Amniotic stem cell (primary cell): ENCODE results near the gene AGAP1.
"Not testable (repeated sequence)": the region's sequence is repeated elsewhere in the genome, so short reads cannot be mapped to it uniquely, and the experiment has no call there.

Source experiments
- DNase-seq: peaks from one replicate; lab custom pipeline; 2025; lab: John Stamatoyannopoulos, UW

The AGAP1 gene

DNA sequence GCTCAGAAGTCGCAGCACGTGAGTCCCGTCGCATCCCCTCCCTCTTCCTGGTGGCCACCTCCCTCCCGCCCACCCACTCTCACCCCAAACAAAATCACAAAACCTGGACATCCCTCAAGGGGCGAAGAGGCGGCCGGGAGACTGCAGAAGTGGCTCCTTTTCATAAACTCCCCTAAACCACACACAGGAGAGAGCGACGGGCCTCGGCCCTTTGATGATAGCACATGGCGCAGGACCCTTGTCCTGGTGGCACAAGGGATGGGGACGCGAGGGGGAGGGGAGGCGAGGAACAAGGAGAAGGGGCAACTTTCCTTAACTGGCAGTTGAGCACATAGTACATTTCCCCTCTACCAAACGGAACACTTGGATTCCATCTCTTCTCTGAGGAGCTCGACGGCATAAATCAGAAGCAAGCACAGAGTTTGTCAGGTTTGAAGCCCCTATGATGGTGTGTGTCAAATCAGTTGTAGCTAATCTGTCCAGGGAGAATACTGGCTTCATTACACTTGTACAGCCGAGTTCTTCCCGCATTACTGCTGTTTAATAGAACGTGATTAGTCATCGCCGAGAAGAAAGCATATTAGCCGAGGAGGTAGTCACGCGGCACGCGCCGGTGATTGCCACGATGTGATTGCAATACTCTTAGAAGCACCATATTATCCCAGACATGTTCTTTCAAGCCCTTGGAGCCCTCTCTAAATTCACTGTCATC lies 630.5 kb downstream of the AGAP1 start:
- no peak for DNase-seq

DNA sequence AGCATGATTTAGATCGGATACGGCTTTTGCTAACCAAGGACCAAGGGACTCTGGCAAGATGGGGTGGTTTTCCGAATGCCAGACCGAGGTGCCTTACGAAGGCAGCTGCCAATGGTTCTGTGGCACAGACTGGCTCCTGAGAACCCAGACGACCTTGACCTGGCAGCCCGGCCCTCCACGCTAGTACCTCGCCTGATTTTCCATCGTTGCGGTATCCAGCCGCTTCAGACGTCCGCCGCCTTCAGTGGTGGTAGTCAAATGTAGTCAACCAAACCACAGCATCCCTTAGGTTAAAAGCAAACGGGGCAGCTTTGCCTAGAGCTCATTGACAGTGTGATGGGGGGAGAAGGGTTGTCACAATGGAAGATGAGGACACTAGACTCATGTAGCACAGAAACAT lies 631.7 kb downstream of the AGAP1 start:
- no peak for DNase-seq

DNA sequence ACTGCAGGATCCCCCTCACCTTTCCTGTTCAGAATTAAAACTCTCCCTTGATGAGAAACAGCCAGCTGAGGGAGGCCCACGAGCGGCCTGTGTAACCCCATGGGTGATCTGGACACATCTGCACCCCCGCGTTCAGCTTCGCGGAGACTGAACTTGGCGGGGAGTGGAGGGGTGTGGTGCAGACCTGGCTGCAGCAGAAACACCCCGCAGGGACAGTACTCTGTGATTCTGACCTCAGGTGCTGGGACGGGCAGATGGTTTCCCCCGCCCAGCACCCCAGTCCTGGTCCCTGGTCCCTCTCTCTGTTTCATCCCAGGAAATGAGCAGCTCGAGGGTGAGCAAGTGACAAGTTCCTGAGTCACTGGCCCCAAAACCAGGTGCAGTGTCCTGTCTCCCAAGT lies 633.2 kb downstream of the AGAP1 start:
- DNase-seq = no peak

DNA sequence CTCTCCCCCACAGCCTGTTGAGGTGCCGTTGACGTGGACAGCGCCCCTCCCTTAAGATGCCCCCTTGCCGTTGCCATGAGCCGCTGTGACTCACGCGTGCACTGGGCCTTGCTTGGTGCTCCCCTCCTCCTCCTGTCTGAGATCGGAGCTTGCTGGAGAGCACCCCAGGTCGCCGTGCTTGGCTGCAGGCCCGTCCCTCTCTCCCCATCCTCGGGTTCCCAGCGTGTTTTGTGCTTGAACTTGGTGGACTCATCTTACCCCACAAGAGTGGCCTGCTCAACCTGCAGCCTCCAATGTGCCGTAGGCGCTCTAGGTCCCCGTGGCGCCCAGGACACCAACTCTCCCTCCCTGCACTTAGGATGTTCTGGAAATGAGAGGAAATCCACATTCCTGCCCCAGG lies 634.5 kb downstream of the AGAP1 start:
- DNase-seq = no peak

DNA sequence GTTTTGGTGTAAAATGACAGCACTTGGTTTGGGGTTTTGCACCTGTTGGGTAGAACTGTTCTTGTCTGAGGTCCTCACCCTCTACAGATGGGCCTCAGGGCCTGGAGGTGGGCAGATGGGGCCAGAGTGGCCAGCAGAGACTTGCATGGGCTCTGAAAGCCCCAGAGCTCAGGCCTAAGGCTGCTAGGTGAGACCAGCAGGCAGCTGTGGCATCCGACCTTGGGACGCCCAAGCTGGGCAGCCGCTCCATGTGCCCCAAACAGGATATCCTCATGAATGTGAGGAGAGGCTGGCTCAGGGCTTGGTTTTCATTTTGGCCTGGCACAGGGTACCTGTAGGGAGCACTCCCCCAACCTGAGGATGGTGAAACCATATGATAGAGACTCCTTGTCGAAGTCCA lies 636.1 kb downstream of the AGAP1 start:
- DNase-seq = no peak

DNA sequence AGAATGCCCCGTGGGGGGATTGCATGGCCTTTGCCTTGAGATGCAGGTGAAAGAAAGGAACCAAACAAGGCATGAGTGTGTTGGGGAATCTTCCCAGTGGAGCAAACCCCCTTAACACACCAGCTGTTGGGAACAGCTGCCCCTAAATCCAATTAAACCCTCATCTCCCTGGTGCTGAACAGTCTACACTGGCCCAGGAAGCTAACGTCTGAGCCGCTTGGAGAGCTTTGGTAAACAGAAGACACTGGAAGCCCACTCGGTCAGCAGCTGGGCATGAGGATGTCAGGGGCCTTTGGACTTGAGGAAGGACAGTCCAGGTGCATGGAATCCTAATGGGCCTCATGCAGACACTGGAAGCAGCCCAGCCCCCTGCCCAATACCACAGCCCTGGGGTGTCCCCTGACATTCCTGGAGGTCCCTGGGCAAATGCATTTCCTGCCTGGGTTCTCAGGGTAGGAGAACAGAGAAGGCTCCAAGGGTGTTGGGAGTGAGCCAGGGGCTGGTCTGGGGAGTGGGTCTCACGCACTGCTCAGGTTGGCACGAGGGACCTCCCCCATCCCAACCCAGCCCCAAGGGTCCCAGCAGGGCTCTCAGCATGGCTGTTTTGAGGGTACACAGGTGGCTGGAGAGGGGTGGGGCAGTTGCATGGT lies 636.6 kb downstream of the AGAP1 start:
- no peak for DNase-seq

DNA sequence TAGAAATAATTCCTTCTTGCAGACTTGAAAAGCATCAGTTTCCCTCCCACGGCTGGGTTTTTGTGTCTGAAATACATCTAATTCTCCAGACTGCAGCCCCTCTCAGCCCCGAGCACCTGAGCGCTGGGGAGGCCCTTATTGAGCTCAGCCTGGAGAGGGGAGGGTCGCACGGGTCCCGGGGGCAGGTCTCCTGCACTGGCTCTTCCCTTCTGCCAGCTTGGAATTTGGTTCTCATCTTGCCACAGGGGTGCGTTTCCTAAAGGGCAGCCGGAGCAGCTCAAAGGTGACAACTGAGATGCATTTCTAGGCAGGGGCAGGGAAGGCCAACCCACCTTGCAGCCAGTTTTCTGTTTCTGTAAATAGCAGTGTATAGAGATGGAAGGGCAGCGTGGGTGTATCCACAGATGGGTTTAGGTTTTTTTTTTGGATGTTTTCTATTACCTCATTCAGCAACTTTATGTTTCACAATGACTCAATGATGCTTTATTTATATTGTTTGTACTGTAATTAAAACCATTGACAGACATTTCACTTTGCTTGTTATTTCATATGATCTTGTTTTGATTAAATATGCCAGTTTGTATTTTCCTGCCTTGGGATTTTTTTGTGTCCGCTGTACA lies 637.3 kb downstream of the AGAP1 start:
- DNase-seq = no peak

DNA sequence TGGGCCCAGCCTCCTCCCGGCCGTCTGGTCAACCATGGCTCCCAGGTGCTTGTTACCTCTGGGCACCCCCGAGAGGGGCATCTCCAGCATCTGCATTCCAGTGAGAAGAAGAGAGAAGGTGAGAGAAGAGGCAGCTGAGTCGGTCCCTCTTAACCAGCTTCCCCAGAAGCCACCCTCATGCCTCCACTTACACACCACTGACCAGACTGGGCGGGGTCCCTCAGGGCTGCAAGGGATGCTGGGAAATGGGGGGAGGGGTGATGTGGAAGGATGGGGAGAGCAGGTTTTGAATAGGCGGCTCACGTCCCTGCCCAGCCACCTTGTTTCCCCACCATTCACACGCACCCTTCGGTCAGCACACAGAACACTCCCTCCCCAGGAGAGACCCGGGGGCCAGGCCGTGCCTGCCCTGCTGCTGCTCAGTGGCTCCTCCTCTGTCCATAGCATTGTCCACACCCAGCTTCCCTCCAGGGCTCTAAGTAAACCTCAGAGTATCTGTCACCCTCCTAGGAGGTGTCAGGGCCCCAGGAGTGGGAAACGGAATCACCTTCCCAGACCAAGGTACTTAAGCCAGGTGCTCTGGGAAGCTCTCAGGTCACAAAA lies 639.7 kb downstream of the AGAP1 start:
- no peak for DNase-seq

DNA sequence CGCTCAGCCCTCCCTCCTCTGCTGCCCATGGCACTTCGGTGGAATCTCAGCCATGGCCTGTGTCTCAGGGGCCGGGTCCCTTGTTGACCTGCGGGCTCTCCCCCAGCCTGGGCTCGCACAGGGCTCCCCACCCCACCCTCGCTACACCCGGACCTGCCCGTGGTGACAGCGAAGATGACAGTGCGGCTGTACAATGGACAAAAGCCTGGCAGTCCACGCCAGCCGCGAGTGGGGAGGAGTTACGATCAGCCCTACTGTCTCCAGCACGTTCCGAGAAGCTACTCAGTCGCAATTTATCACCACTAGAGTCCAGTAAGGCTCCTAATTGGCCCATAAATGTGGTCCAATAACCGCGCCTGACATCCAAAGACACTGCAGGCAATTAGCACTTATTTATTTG lies 642.7 kb downstream of the AGAP1 start:
- DNase-seq = no peak

DNA sequence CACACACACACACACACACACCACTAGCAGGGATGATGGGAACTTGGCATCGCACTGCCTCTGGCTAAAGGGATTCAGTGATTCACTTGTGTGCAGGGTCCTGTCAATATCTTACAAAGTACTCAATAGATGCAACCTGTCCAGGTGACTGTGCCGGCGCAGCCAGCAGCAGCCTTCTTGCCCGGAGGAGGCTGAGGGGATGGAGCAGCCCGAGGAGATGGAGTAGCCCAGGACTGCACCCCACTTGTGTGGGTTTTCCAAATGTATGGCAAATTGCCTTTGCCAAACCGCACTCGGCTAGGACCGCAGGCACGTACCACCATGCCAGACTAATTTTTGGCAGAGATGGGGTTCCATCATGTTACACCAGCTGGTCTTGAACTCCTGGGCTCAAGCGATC lies 643.2 kb downstream of the AGAP1 start:
- no peak for DNase-seq

DNA sequence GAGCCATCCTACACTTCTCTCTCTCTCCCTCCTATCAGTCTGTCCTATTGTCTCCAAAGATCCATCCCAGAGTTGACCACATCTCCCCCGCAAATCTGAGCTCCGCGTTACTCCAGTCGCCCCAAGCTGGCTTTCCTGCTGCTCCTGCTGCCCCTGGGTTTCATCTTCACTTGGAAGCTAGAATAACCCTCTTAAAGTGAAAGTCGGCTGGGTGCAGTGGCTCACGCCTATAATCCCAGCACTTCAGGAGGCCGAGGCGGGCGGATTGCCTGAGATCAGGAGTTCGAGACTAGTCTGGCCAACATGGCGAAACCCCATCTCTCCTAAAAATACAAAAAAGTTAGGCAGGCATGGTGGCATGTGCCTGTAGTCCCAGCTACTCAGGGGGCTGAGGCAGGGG lies 647.8 kb downstream of the AGAP1 start:
- not testable (repeated sequence) for DNase-seq

DNA sequence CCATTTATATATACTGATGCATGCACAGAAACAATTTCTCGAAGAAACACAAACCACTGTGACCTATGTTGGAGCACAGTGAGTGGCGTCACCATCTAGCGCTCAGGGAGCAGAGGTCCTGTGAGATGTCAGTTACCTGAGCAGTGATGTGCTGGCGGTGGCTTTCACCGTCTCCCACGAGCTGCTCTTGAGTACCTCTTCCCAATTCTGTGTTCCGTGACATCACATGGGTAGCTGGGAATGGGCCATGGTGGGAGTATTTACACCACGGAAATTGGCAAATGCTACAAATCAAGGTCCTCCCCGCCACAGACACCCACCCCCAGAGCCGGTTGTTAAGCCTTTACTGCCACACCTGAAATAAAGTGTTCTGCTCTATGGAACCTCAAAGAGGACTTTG lies 650.0 kb downstream of the AGAP1 start:
- no peak for DNase-seq

DNA sequence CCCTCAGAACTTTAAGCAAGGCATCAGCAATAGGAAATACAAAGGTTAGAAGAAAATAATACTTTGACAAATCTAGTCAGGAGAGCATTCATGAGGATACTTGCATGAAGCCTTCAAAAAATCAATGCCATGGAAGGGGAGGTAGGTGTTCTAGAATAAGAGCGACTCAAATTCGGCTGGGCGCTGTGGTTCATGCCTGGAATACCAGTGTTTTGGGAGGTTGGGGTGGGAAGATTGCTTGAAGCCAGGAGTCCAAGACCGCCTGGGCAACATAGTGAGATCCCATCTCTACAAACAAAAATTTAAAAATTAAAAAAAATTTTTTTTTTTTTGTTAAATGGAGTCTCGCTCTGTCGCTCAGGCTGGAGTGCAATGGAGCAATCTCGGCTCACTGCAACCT lies 652.6 kb downstream of the AGAP1 start:
- no peak for DNase-seq

DNA sequence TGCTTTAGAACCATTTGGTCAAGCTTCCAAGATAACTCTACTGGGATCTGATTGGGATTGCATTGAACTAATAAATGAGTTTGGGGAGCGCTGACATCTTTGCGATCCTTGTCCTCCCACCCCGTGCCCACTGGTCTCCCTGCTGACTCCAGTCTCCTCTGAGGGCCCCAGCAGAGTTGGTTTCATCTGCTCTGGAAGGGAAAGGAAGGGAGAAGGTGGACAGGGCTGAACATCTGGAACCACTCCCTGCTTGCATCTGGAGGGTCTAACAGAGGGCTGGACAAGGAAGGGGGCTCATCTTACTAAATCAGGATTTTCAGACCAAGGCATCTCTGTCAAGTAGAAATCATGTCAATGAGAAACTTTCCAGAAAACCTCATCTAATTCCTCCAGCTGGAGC lies 661.6 kb downstream of the AGAP1 start:
- DNase-seq = no peak

DNA sequence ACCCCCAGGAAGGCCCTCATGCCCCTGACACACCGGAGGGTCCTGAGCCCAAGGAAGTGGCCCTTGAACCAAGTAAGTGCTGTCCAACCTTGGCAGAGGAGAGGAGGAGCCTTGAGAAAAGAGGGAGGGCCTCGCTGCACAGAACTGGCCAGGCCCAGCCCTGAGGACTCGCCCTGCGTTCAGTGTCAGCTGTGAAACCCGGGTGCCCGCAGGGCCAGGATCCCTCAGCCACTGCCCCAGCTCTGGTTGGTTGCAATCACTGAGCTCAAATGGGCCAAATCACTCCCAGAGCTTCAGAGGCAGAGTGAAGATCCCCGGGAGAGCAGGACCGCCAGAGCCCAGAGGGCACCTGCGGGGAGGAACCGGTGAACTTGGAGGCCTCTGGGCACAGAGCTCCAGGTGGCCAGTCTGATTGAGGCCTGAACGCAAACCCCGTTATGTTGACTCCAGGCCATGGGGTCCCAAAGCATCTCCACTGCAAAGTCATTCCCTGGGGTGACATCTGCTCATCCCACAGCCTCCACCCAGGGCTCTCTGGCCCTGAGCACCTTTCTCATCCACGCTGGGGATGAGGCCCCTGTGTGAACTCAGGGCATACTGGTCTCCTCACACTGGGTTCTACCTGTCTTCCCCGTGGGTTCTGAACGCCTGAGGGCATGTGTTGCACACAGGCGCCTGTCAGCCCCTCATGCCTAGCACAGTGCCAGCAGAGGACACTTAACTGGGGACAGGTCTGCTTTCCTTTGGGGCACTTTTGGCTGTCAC lies 662.4 kb downstream of the AGAP1 start:
- DNase-seq = no peak

DNA sequence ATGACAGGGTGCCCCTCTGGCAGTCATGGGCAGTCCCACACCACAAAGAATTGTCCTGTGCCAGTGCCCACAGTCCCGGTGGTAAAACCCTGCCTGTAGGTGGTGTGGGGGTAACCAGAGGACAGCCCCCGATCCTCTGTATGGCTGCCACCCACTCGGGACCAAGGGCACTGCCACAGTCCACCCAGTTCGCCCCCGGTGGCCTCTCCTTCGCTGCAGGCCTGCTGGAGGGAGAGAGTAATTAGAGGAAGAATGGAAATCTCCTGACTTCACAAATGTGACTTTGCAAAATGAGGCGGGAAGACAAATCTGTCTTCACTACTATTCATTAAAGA lies 663.0 kb downstream of the AGAP1 start:
- DNase-seq = no peak

DNA sequence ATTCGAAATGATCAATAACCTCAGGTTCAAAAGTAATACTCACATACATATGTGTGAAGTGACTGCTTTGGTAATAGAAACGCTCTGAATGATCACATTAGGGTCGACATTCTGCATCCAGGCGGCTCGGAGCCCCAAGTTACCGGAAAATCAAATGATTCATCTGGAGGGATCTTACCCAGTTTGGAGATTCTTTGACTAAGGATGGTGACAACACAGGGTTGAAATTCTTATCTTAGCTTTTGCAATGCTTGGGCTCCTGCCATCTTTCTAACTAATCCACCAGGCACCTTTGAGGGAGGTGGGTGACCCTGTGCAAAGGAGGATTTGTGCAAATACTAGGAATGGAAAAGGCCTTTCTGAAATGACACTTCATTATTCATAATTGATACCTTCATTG lies 663.5 kb downstream of the AGAP1 start:
- DNase-seq = no peak

DNA sequence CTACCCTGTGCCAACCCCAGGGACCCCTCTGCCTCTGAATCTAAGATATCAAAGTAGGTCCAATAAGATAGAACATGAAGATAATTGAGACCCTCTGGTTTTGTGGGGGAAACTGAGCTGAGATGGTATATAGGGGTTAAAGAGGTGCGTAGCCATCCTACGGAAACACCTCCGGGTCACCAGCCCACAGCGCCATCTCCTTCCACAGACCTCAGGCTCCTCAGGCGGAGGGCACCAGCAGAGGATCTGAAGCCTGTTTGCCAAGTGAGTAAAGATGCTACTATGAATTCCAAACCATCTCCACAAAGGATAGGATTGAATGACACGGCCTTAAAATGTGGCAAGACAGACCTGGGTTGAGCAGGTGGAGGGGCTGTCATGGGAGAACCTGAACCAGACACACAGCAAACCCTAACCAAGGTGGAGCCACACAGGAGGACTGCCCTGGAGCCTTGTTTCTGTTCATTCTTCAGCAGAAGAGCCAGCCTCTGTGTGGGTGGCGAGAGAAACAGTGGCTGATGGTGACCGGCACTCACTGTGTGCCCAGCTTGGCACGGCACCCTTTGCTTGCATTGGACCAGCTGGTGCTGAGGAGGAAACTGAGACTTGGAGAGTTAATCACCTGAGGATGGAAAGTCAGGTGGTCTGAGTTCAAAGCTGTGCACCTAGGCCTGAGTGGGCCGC lies 664.1 kb downstream of the AGAP1 start:
- DNase-seq = no peak

DNA sequence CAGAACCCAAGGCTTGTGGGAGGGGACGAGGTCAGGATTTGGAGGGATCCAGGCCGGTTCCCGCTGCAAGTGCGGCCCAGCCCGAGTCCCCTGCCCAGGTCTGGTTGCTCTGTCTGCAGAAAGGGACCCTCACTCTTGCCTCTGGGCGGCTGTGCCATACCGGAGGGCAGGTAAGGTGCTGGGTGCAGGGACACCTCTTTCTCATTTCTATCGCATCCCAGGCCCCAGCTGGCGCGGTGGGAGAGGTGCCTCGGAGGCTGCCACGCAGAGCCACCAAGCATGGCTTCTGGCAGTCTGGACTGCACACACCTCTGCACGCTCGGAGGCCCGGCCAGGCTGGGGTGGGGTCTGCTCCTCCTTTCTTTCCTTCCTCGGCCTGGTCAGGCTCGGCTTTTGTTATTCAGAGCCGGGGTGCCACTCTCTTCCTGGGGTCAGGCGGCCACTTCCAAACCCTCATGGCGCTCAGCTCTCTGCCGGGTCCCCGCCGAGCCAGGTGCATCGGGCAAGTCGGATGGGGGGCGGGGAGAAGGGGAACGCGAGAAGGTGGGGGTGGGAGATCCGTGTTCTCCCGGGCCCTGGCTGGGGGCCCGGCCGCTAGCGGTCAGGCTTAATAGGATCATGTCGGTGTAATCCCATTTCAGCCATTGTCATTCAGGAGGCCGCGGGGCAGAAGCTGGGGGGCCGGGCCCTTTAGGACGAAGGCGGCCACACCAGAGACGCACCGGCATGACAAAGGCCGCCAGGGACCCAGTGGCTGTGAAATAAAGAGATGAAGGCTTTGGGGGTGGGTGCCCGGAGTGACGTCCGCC lies 665.3 kb downstream of the AGAP1 start:
- DNase-seq = no peak

DNA sequence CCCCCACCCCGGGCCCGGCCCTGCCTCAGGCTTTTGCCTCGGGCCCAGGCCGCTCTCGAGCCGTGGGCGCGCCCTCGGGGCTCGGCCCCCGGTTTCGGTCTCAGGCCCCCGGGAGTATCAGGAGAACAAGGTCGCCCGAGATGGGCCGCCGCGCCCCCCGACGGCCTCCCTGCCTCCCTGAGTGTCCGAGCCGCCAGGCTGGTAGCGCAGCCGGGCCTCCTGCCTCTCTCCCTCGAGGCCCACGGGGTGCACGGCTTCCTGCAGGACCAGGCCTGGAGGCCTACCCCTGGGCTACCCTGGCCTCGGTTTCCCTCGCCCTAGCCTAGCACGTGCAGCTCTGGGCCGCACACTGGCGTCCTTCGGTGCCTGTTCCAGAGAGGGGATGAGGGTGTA lies 665.9 kb downstream of the AGAP1 start:
- no peak for DNase-seq
